Peyer's patch (tissue), 4 donors: ENCODE measurements around the gene CYBA. TPM values are rescaled to one million over a fixed set of nuclear protein-coding genes. Genes with fewer than 3 reads are reported as not detected.

ENCODE experiments used
- DNase-seq, 3 donors: peaks; one replicate each; pipeline ENCODE4 v3.0.0-alpha.2; 2017 to 2019
- H3K27ac ChIP-seq, 4 donors: fragments of 200-600 bp; sonication (generic); one replicate each; pipeline ENCODE4 v1.5.1; 2016 to 2019
- H3K27me3 ChIP-seq, 2 donors: fragments of 200-600 bp; sonication (generic); one replicate each; pipeline ENCODE4 v1.5.1; 2019
- H3K36me3 ChIP-seq, 3 donors: fragments of 200-600 bp; sonication (generic); one replicate each; pipeline ENCODE4 v1.5.1; 2016 to 2019
- H3K4me1 ChIP-seq, 4 donors: fragments of 200-600 bp; sonication (generic); one replicate each; pipeline ENCODE4 v1.5.1; 2016 to 2019
- H3K4me3 ChIP-seq, 4 donors: fragments of 200-600 bp; sonication (generic); 1 replicate in 3 of 4; 2 replicates in 1 of 4; pipeline ENCODE4 v1.5.1; 2016 to 2019; ENCODE audit warnings: mild to moderate bottlenecking in 1 of 4
- H3K9me3 ChIP-seq, 4 donors: fragments of 200-600 bp; sonication (generic); one replicate each; pipeline ENCODE4 v1.5.1; 2016 to 2019; ENCODE audit warnings: mild to moderate bottlenecking in 1 of 4
- POLR2A ChIP-seq, 2 donors: fragments of 450-650 bp; IDR thresholded peaks; one replicate each; pipeline ENCODE4 v1.5.1; 2017; ENCODE audit warnings: antibody characterized with exemption in 2 of 2, mild to moderate bottlenecking in 2 of 2, moderate library complexity in 2 of 2
- total RNA-seq, 4 donors: library from RNA; depleted of rRNA; stranded (reverse); fragments of >200 nt; gene quantifications; one replicate each; pipeline ENCODE4 v1.1.0, GENCODE V29; 2016
- TF ChIP-seq, protein P1 (sequence below), 6 experiments: fragments of 450-650 bp in 4 of 6; fragments of 200-600 bp in 2 of 6; sonication (generic) in 1 of 6; IDR thresholded peaks; one replicate each; pipeline ENCODE4 v1.5.1; 2017 to 2019; ENCODE audit warnings: antibody characterized with exemption in 6 of 6, mild to moderate bottlenecking in 3 of 6, moderate library complexity in 1 of 6

CYBA gene
- total RNA-seq, 4 donors from 2014 or later, result 131 to 162 (median 141) TPM

DNA sequence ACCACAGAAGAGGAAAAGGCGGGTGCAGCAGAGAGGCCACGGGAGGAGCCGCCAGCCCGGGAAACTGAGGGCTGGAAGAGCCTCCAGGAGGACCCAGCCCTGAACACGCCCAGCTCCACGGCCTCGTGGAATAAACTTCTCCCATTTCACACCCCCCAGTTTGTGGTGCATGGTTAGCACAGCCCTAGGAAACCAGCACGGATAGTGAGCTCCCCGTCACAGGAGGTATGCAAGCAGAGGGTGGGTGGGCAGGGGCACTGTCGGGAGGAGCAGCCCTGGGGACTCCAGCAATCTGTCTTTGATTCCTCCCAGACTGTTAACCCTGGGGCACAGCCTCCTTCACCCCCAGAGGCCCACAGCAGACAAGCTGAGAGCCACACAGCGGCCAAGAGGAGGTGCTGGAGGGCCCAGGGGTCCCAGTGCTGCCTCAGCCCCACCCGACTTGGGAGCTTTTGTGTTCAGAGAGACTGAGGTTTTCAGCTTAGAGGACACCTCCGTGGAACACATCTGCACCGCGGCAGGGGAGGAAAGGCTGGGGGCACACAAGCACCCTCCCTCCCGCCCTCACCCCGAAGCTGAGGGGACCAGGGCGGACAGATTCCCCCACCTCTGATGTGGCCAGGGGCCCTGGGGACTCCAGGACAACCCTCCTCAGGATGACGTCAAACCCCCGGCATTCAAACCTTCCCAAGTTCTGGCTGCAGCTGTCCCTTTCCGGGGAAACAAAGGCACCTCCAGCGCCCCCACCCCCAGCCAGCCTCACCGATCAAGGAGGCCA lies 14.2 kb downstream of the CYBA start:
- no peaks in the 10 kb centered on the region for H3K9me3 ChIP-seq
- peak overlapping the region in 1 of 4 donors; percentile 17 for H3K27ac ChIP-seq
- peaks cover 0 to 65% (median 29%) of the 10 kb centered on the region in 4 donors for H3K4me1 ChIP-seq
- no peak for DNase-seq
- H3K27me3 ChIP-seq, result no peaks in the 10 kb centered on the region
- H3K36me3 ChIP-seq, result peaks cover 0 to 9% (median 0%) of the 10 kb centered on the region in 3 donors
- no peak for TF ChIP-seq POLR2A (IDR thresholded peaks at IDR 0.05)
- TF ChIP-seq, protein P1, sequence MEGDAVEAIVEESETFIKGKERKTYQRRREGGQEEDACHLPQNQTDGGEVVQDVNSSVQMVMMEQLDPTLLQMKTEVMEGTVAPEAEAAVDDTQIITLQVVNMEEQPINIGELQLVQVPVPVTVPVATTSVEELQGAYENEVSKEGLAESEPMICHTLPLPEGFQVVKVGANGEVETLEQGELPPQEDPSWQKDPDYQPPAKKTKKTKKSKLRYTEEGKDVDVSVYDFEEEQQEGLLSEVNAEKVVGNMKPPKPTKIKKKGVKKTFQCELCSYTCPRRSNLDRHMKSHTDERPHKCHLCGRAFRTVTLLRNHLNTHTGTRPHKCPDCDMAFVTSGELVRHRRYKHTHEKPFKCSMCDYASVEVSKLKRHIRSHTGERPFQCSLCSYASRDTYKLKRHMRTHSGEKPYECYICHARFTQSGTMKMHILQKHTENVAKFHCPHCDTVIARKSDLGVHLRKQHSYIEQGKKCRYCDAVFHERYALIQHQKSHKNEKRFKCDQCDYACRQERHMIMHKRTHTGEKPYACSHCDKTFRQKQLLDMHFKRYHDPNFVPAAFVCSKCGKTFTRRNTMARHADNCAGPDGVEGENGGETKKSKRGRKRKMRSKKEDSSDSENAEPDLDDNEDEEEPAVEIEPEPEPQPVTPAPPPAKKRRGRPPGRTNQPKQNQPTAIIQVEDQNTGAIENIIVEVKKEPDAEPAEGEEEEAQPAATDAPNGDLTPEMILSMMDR (IDR thresholded peaks at IDR 0.05), result no peak
- H3K4me3 ChIP-seq, result no peak overlapping the region

DNA sequence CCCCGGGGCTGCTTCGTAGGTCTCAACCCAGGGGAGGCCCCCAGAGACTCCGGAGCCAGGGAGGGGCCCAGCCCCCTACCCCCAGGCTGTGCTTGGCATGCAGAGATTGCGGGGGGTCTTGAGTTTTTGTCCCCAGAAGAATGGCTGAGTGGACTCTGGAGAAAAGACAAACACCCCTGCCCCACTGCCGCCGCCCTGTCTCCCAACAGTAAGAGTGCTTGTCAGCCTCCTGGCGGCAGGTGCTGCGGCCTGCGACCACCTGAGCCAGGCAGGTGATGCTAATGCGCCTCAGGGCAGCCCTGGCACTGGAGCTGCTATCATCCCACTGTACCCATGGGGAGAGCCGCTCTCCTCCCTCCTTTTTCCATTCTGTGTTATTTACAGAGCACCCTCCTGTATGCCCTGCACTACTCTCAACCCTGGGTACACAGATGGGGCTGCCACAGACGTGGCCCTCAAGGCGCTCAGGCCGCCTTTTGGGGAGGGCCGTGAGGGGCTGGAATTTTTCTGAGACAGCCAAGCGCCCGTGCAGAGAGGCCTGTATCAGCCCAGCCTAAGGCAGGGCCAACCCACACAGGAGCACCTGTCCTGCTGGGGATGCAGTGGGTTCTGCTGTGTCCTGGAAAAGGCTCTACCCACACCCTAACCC lies 15.1 kb downstream of the CYBA start:
- Histone ChIP-seq H3K27ac (peak overlapping the region in 1 of 4 donors; percentile 87), H3K9me3 (no peaks in the 10 kb centered on the region), H3K27me3 (no peaks in the 10 kb centered on the region), H3K36me3 (peaks cover 0 to 18% (median 0%) of the 10 kb centered on the region in 3 donors), H3K4me1 (peaks cover 0 to 58% (median 29%) of the 10 kb centered on the region in 4 donors), H3K4me3 (no peak overlapping the region)
- TF ChIP-seq, protein P1 (IDR thresholded peaks at IDR 0.05), result no peak
- TF ChIP-seq POLR2A (IDR thresholded peaks at IDR 0.05), result no peak
- DNase-seq, result peak in 1 of 3 donors; percentile 54

DNA sequence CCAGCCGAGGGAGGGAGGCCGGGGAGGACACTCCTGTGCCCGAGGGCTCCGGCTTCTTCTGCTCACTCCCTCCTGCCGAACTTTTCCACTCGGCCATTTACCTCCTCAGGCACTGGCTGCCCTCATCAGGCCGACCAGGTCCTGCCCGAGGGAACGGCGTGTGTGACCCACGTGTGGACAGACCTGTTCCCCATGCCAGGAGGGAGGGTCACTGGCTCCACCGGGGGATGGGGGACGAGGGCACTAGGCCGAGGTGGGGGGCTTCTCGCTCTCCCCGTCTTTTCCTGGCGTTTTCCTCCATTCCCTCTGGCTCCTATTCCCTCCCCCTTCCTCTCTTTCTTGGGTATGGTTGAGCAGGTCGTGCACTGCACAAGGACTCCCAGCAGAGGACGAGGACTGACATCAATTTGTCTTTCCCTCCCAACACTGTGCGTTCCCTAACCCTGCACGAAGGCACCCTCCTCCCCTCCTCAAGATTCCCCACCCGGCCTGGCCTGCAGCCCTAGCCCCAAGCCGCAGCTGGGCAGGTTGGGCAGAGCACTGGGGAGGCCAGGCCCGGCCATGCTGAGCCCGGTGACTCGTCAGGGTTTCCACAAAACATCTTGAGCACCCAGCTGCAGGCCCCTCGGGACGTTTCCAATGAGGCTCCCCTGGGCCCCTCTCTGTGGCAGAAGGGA lies 15.7 kb downstream of the CYBA start:
- TF ChIP-seq, protein P1 (IDR thresholded peaks at IDR 0.05), result no peak
- TF ChIP-seq POLR2A (IDR thresholded peaks at IDR 0.05), result no peak
- Histone ChIP-seq H3K4me3 (peak overlapping the region; percentile 41 to 61 (median 53)), H3K9me3 (no peaks in the 10 kb centered on the region), H3K27ac (peak overlapping the region; percentile 60 to 87 (median 74)), H3K27me3 (no peaks in the 10 kb centered on the region), H3K4me1 (peaks cover 0 to 52% (median 27%) of the 10 kb centered on the region in 4 donors), H3K36me3 (peaks cover 0 to 25% (median 0%) of the 10 kb centered on the region in 3 donors)
- no peak for DNase-seq

DNA sequence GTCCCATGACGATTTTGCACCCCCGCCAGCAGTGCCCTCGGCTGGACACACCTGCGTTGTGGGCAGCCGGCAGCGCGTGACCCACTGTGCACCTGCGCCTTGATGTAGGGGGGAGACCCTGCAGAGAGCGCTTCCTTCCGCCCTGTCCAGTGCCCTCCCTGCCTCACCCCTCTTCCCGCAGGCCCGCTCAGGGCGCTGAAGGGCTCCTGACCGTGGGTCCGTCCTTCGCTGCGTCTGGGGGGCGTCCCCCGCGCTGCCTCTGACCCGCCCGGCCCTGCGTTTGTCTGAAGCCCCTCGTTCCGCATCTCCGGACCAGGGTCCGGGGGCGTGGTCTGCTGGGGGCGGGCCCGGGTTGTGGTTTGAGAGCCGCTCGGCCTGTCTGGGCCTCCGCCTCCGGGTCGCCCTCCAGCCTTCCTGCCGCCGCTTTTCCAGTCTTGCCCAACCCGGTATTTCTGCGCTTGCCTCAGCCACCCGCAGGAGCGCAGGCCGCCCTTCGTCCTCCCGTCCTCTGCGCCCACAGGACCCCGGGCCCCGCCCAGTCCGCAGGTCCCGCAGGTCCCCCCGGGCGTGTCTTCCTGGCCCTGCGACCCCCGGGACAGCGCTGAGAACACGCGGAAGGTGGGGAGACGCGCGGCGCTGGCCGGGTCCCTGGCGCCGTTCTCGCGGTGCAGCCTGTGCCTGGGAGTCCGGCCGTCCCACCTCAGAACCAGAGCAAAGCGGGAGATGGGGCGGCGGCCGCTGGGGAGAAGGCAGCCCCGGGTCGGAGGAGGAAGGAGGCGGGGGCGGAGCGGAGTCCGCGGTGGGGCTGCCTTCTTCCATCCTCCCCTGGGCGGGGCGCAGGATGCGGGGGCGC lies 16.5 kb downstream of the CYBA start:
- Histone ChIP-seq H3K4me1 (peaks cover 0 to 44% (median 27%) of the 10 kb centered on the region in 4 donors), H3K27me3 (no peaks in the 10 kb centered on the region), H3K36me3 (peaks cover 0 to 32% (median 0%) of the 10 kb centered on the region in 3 donors), H3K27ac (peak overlapping the region; percentile 60 to 87 (median 74)), H3K9me3 (no peaks in the 10 kb centered on the region), H3K4me3 (peak overlapping the region; percentile 41 to 61 (median 53))
- TF ChIP-seq POLR2A (IDR thresholded peaks at IDR 0.05), result no peak
- TF ChIP-seq, protein P1 (IDR thresholded peaks at IDR 0.05), result no peak
- DNase-seq, result peak; percentile 69 to 93 (median 91)
